Frontal cortex (tissue), 1 donor: Measurements from ENCODE around the gene CDK1. TPM values are rescaled to one million over a fixed set of nuclear protein-coding genes. Genes with fewer than 3 reads are reported as not detected.

ENCODE experiments used
- total RNA-seq: library from RNA; depleted of rRNA; stranded (reverse); fragments of >200 nt; gene quantifications from one replicate; pipeline ENCODE4 v1.2.3, GENCODE V29; 2014

The CDK1 gene
- total RNA-seq, 1 donor from 2014 or later, result 15.1 TPM

Other genes starting within 250 kb of the CDK1 start
- 30.2 TPM for gene RHOBTB1, start 165.7 kb downstream of the CDK1 start, total RNA-seq